Panc1 (cell line): ENCODE data around the gene RPAP3. TPM values are rescaled to one million over a fixed set of nuclear protein-coding genes. Genes with fewer than 3 reads are reported as not detected.

Source experiments
- ATAC-seq: fragments of 200-7000 bp; cut with Tn5 transposase; 2 replicates; pipeline ENCODE4 v1.9.1; 2020; ENCODE audit warnings: mild to moderate bottlenecking, moderate library complexity
- BruUV-seq: library from RNA; stranded (reverse); fragments of 400-500 nt; replicated peaks from 2 replicates; lab custom pipeline; 2021; lab: Mats Ljungman, UMichigan
- CTCF ChIA-PET: fragments of 300-600 bp; sonication (Branson Sonifier 250); formaldehyde crosslinking; loops from one replicate; lab custom pipeline; 2022; ENCODE audit warnings: antibody characterized with exemption; lab: Charles Lee
- POLR2A ChIA-PET: fragments of 300-600 bp; sonication (Branson Sonifier 250); formaldehyde crosslinking; loops from one replicate; lab custom pipeline; 2022; ENCODE audit warnings: antibody characterized with exemption; lab: Charles Lee
- DNase-seq: peaks from one replicate; pipeline ENCODE4 v3.0.0-alpha.2; 2010; ENCODE audit warnings: low read depth, low spot score
- H3K27ac ChIP-seq: 2 replicates; pipeline ENCODE4 v1.5.1; 2011; ENCODE audit warnings: mild to moderate bottlenecking, low read length, inconsistent platforms
- H3K27me3 ChIP-seq: fragments of 200-500 bp; sonication (Bioruptor generic); 2 replicates; pipeline ENCODE4 v1.6.0; 2014; ENCODE audit warnings: low read length, inconsistent platforms; ENCODE audit not compliant: control insufficient read depth, insufficient read depth
- H3K36me3 ChIP-seq: fragments of 200-500 bp; sonication (Bioruptor generic); 2 replicates; pipeline ENCODE4 v1.5.1; 2014; ENCODE audit warnings: inconsistent platforms, mild to moderate bottlenecking, low read length, moderate library complexity; ENCODE audit not compliant: control insufficient read depth, insufficient read depth
- H3K4me1 ChIP-seq: 2 replicates; pipeline ENCODE4 v1.5.1; 2011; ENCODE audit warnings: inconsistent platforms, mild to moderate bottlenecking, low read length, moderate library complexity; ENCODE audit not compliant: control insufficient read depth, insufficient read depth
- H3K4me3 ChIP-seq, 2 experiments: 2 replicates each; pipeline ENCODE4 v1.5.1; 2011 to 2012; ENCODE audit warnings: low read depth in 2 of 2, low read length in 2 of 2, mild to moderate bottlenecking in 2 of 2, inconsistent platforms in 1 of 2, moderate library complexity in 1 of 2
- H3K9me3 ChIP-seq: fragments of 200-500 bp; sonication (Bioruptor generic); 2 replicates; pipeline ENCODE4 v1.5.1; 2014; ENCODE audit warnings: low read depth, mild to moderate bottlenecking, inconsistent platforms, low read length, moderate library complexity; ENCODE audit not compliant: control insufficient read depth, insufficient read depth
- CTCF ChIP-seq: fragments of 450-650 bp; IDR thresholded peaks from 2 replicates; pipeline ENCODE4 v1.5.1; 2017; ENCODE audit warnings: mild to moderate bottlenecking
- POLR2AphosphoS5 ChIP-seq: IDR thresholded peaks from 2 replicates; pipeline ENCODE4 v1.6.1; 2012; ENCODE audit warnings: mild to moderate bottlenecking, low read depth, low read length, moderate library complexity
- SIN3A ChIP-seq: IDR thresholded peaks from 2 replicates; pipeline ENCODE4 v1.6.1; 2012; ENCODE audit warnings: low read depth, mild to moderate bottlenecking, low read length, moderate library complexity, borderline replicate concordance; ENCODE audit not compliant: insufficient read depth
- TCF7L2 ChIP-seq: IDR thresholded peaks from 2 replicates; pipeline ENCODE4 v1.6.1; 2011; ENCODE audit warnings: mild to moderate bottlenecking, low read depth, low read length, inconsistent platforms
- in situ Hi-C: cut with HindIII; loops from 2 replicates; pipeline ENCODE4 v1.10.0; 2016; ENCODE audit warnings: low sequenced_read_pairs, low pct_unique_long_range_greater_than_20kb
- intact Hi-C: fragments of 100-400 bp; cut with micrococcal nuclease; formaldehyde crosslinking; loops from one replicate; pipeline ENCODE4 v1.10.0; 2022; ENCODE audit not compliant: unreplicated experiment
- total RNA-seq: library from RNA; stranded (reverse); gene quantifications from one replicate; pipeline ENCODE4 v1.2.1, GENCODE V29; 2021; ENCODE audit not compliant: unreplicated experiment
- TF ChIP-seq, protein P1 (sequence below), 2 experiments: IDR thresholded peaks; 2 replicates each; pipeline ENCODE4 v1.6.1; 2011 to 2012; ENCODE audit warnings: low read depth in 2 of 2, control low read depth in 1 of 2, low read length in 1 of 2, mild to moderate bottlenecking in 1 of 2, moderate library complexity in 1 of 2; ENCODE audit not compliant: insufficient read depth in 1 of 2

Gene RPAP3
- total RNA-seq, 1 experiment from 2014 or later = 47.3 TPM

- DNase-seq (no peak), ATAC-seq (no peak)
- in situ Hi-C loops (no loop called here), intact Hi-C loops (no loop called here)
- TF ChIP-seq SIN3A = no peak
- TF ChIP-seq, protein P1, sequence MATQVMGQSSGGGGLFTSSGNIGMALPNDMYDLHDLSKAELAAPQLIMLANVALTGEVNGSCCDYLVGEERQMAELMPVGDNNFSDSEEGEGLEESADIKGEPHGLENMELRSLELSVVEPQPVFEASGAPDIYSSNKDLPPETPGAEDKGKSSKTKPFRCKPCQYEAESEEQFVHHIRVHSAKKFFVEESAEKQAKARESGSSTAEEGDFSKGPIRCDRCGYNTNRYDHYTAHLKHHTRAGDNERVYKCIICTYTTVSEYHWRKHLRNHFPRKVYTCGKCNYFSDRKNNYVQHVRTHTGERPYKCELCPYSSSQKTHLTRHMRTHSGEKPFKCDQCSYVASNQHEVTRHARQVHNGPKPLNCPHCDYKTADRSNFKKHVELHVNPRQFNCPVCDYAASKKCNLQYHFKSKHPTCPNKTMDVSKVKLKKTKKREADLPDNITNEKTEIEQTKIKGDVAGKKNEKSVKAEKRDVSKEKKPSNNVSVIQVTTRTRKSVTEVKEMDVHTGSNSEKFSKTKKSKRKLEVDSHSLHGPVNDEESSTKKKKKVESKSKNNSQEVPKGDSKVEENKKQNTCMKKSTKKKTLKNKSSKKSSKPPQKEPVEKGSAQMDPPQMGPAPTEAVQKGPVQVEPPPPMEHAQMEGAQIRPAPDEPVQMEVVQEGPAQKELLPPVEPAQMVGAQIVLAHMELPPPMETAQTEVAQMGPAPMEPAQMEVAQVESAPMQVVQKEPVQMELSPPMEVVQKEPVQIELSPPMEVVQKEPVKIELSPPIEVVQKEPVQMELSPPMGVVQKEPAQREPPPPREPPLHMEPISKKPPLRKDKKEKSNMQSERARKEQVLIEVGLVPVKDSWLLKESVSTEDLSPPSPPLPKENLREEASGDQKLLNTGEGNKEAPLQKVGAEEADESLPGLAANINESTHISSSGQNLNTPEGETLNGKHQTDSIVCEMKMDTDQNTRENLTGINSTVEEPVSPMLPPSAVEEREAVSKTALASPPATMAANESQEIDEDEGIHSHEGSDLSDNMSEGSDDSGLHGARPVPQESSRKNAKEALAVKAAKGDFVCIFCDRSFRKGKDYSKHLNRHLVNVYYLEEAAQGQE (IDR thresholded peaks at IDR 0.05; ENCODE audit: insufficient read depth in 1 of 2, low read depth in 2 of 2, low read length in 1 of 2) = no peak
- TF ChIP-seq POLR2AphosphoS5 = no peak
- no peak for TF ChIP-seq TCF7L2
- no peak for TF ChIP-seq CTCF
- H3K4me1 ChIP-seq = no peaks in the 10 kb centered on the region; the same call in 1 of the 2 replicates
- BruUV-seq = no TSS peak
- H3K27ac ChIP-seq = no peak overlapping the region
- ChIA-PET CTCF (no interaction called here), POLR2A (no interaction called here)
- H3K9me3 ChIP-seq = no peaks in the 10 kb centered on the region
- no peaks in the 10 kb centered on the region for H3K36me3 ChIP-seq
- H3K27me3 ChIP-seq = no peaks in the 10 kb centered on the region
- no peak overlapping the region for H3K4me3 ChIP-seq
These were observed 32.2 kb upstream of the RPAP3 start for GRCh38 chr12:47737936-47738594.

DNA sequence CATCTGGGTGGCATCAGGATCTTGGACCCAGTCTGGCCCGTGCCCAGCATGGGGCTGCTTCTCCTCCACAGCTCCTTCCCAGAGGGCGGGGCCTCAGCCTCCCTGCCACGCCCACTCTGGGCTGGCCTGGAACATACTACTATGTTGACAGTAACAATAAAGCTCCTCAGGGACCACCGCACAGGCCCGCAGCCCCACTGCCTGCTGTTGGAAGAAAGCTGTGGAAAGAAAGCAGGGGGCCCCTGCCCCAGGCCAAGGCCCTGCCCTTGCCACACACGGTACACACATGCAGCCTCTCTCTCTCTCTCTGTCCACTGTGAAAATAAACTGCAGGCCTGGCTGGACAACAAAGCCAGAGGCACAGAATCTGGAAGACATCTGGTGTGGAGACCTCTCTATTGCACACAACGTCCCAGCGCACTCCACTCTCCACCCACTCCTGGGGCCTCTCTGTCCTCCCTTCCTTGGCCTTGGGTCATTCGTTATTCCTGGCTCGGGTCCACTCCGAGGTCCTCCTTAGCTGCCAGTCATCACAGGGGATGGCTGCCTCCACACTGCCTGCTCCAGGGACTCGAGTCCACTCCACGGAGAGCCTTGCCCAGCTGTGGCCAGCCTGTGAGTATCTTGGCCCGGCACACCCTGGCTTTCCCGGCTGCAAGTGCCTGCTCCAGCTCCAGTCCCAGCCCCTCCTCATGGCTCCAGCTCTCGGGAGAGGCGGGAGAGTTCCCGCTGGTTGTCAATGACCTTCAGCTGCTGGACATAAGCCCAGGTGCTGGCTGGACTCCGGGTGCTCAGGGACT, 31.2 kb upstream of the RPAP3 start:
- no peak overlapping the region for H3K4me3 ChIP-seq
- POLR2A ChIA-PET = no interaction called here
- TF ChIP-seq SIN3A = no peak
- TF ChIP-seq TCF7L2 = no peak
- TF ChIP-seq POLR2AphosphoS5 = no peak
- TF ChIP-seq, protein P1 (IDR thresholded peaks at IDR 0.05; ENCODE audit: insufficient read depth in 1 of 2, low read depth in 2 of 2, low read length in 1 of 2) = no peak
- TF ChIP-seq CTCF = no peak
- DNase-seq (no peak), ATAC-seq (no peak)
- H3K36me3 ChIP-seq = no peaks in the 10 kb centered on the region
- no peaks in the 10 kb centered on the region; the same call in 1 of the 2 replicates for H3K4me1 ChIP-seq
- BruUV-seq = no TSS peak
- no peaks in the 10 kb centered on the region for H3K9me3 ChIP-seq
- CTCF ChIA-PET = interaction anchor here (0.6 to 1.2 kb wide), 2 partner anchors 36 to 102 kb away, joined by 3 to 4 read pairs; no protein-coding TSS in a partner anchor
- H3K27me3 ChIP-seq = no peaks in the 10 kb centered on the region
- intact Hi-C loops = no loop called here
- H3K27ac ChIP-seq = no peak overlapping the region
- in situ Hi-C loops = no loop called here
